Panc1 (cell line): ENCODE results near the gene UQCC2. TPM values are rescaled to one million over a fixed set of nuclear protein-coding genes. Genes with fewer than 3 reads are reported as not detected.

Experiments used
- ATAC-seq: fragments of 200-7000 bp; cut with Tn5 transposase; 2 replicates; pipeline ENCODE4 v1.9.1; 2020; ENCODE audit warnings: mild to moderate bottlenecking, moderate library complexity
- BruUV-seq: library from RNA; stranded (reverse); fragments of 400-500 nt; replicated peaks from 2 replicates; lab custom pipeline; 2021; lab: Mats Ljungman, UMichigan
- CTCF ChIA-PET: fragments of 300-600 bp; sonication (Branson Sonifier 250); formaldehyde crosslinking; loops from one replicate; lab custom pipeline; 2022; ENCODE audit warnings: antibody characterized with exemption; lab: Charles Lee
- POLR2A ChIA-PET: fragments of 300-600 bp; sonication (Branson Sonifier 250); formaldehyde crosslinking; loops from one replicate; lab custom pipeline; 2022; ENCODE audit warnings: antibody characterized with exemption; lab: Charles Lee
- DNase-seq: peaks from one replicate; pipeline ENCODE4 v3.0.0-alpha.2; 2010; ENCODE audit warnings: low read depth, low spot score
- H3K27ac ChIP-seq: 2 replicates; pipeline ENCODE4 v1.5.1; 2011; ENCODE audit warnings: mild to moderate bottlenecking, low read length, inconsistent platforms
- H3K27me3 ChIP-seq: fragments of 200-500 bp; sonication (Bioruptor generic); 2 replicates; pipeline ENCODE4 v1.6.0; 2014; ENCODE audit warnings: low read length, inconsistent platforms; ENCODE audit not compliant: control insufficient read depth, insufficient read depth
- H3K36me3 ChIP-seq: fragments of 200-500 bp; sonication (Bioruptor generic); 2 replicates; pipeline ENCODE4 v1.5.1; 2014; ENCODE audit warnings: inconsistent platforms, mild to moderate bottlenecking, low read length, moderate library complexity; ENCODE audit not compliant: control insufficient read depth, insufficient read depth
- H3K4me1 ChIP-seq: 2 replicates; pipeline ENCODE4 v1.5.1; 2011; ENCODE audit warnings: inconsistent platforms, mild to moderate bottlenecking, low read length, moderate library complexity; ENCODE audit not compliant: control insufficient read depth, insufficient read depth
- H3K4me3 ChIP-seq, 2 experiments: 2 replicates each; pipeline ENCODE4 v1.5.1; 2011 to 2012; ENCODE audit warnings: low read depth in 2 of 2, low read length in 2 of 2, mild to moderate bottlenecking in 2 of 2, inconsistent platforms in 1 of 2, moderate library complexity in 1 of 2
- H3K9me3 ChIP-seq: fragments of 200-500 bp; sonication (Bioruptor generic); 2 replicates; pipeline ENCODE4 v1.5.1; 2014; ENCODE audit warnings: low read depth, mild to moderate bottlenecking, inconsistent platforms, low read length, moderate library complexity; ENCODE audit not compliant: control insufficient read depth, insufficient read depth
- POLR2AphosphoS5 ChIP-seq: IDR thresholded peaks from 2 replicates; pipeline ENCODE4 v1.6.1; 2012; ENCODE audit warnings: mild to moderate bottlenecking, low read depth, low read length, moderate library complexity
- SIN3A ChIP-seq: IDR thresholded peaks from 2 replicates; pipeline ENCODE4 v1.6.1; 2012; ENCODE audit warnings: low read depth, mild to moderate bottlenecking, low read length, moderate library complexity, borderline replicate concordance; ENCODE audit not compliant: insufficient read depth
- TCF7L2 ChIP-seq: IDR thresholded peaks from 2 replicates; pipeline ENCODE4 v1.6.1; 2011; ENCODE audit warnings: mild to moderate bottlenecking, low read depth, low read length, inconsistent platforms
- in situ Hi-C: cut with HindIII; loops from 2 replicates; pipeline ENCODE4 v1.10.0; 2016; ENCODE audit warnings: low sequenced_read_pairs, low pct_unique_long_range_greater_than_20kb
- intact Hi-C: fragments of 100-400 bp; cut with micrococcal nuclease; formaldehyde crosslinking; loops from one replicate; pipeline ENCODE4 v1.10.0; 2022; ENCODE audit not compliant: unreplicated experiment
- total RNA-seq: library from RNA; stranded (reverse); gene quantifications from one replicate; pipeline ENCODE4 v1.2.1, GENCODE V29; 2021; ENCODE audit not compliant: unreplicated experiment
- TF ChIP-seq, protein P1 (sequence below): fragments of 450-650 bp; IDR thresholded peaks from 2 replicates; pipeline ENCODE4 v1.5.1; 2017; ENCODE audit warnings: mild to moderate bottlenecking
- TF ChIP-seq, protein P2 (sequence below), 2 experiments: IDR thresholded peaks; 2 replicates each; pipeline ENCODE4 v1.6.1; 2011 to 2012; ENCODE audit warnings: low read depth in 2 of 2, control low read depth in 1 of 2, low read length in 1 of 2, mild to moderate bottlenecking in 1 of 2, moderate library complexity in 1 of 2; ENCODE audit not compliant: insufficient read depth in 1 of 2

Gene UQCC2
- total RNA-seq, 1 experiment from 2014 or later: 135 TPM

DNA sequence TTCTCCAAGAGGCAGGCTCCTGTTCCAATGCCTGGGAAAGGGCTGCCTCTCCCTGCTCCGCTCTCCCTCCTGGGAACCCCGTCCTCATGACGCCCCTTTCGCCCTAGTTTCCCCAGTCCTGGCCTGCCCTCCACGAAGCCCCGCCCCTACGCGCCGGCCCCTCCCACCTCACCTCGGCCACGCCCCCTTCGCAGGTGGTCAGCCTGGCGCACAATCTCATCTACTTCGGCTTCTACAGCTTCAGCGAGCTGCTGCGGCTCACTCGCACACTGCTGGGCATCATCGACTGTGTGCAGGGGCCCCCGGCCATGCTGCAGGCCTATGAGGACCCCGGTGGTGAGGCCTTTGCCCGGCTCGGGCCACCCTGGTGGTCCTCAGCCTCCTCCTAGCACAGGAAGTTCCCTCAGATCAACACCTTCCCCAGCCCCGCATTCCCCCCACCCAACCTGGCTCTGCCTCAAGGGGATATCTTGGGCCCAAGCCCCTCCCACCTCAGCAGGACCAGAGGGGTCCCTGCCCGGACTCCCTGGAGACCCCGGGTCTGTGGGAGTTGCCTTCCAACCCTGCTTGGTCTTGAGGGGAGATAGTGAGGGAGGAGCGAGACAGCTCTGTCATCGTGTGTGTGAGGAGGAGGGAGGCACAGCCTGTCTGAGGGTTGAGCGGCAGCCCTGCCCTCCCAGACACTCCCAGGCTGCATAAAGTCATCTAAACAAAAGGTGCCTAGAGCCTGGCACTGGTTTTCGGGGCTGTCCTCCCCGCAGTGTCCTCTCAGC lies 40.3 kb downstream of the UQCC2 start:
- no peak for ATAC-seq
- BruUV-seq: no TSS peak
- TF ChIP-seq SIN3A: no peak
- TF ChIP-seq POLR2AphosphoS5: no peak
- no peak for TF ChIP-seq TCF7L2
- TF ChIP-seq, protein P1, sequence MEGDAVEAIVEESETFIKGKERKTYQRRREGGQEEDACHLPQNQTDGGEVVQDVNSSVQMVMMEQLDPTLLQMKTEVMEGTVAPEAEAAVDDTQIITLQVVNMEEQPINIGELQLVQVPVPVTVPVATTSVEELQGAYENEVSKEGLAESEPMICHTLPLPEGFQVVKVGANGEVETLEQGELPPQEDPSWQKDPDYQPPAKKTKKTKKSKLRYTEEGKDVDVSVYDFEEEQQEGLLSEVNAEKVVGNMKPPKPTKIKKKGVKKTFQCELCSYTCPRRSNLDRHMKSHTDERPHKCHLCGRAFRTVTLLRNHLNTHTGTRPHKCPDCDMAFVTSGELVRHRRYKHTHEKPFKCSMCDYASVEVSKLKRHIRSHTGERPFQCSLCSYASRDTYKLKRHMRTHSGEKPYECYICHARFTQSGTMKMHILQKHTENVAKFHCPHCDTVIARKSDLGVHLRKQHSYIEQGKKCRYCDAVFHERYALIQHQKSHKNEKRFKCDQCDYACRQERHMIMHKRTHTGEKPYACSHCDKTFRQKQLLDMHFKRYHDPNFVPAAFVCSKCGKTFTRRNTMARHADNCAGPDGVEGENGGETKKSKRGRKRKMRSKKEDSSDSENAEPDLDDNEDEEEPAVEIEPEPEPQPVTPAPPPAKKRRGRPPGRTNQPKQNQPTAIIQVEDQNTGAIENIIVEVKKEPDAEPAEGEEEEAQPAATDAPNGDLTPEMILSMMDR: no peak
- TF ChIP-seq, protein P2, sequence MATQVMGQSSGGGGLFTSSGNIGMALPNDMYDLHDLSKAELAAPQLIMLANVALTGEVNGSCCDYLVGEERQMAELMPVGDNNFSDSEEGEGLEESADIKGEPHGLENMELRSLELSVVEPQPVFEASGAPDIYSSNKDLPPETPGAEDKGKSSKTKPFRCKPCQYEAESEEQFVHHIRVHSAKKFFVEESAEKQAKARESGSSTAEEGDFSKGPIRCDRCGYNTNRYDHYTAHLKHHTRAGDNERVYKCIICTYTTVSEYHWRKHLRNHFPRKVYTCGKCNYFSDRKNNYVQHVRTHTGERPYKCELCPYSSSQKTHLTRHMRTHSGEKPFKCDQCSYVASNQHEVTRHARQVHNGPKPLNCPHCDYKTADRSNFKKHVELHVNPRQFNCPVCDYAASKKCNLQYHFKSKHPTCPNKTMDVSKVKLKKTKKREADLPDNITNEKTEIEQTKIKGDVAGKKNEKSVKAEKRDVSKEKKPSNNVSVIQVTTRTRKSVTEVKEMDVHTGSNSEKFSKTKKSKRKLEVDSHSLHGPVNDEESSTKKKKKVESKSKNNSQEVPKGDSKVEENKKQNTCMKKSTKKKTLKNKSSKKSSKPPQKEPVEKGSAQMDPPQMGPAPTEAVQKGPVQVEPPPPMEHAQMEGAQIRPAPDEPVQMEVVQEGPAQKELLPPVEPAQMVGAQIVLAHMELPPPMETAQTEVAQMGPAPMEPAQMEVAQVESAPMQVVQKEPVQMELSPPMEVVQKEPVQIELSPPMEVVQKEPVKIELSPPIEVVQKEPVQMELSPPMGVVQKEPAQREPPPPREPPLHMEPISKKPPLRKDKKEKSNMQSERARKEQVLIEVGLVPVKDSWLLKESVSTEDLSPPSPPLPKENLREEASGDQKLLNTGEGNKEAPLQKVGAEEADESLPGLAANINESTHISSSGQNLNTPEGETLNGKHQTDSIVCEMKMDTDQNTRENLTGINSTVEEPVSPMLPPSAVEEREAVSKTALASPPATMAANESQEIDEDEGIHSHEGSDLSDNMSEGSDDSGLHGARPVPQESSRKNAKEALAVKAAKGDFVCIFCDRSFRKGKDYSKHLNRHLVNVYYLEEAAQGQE (IDR thresholded peaks at IDR 0.05; ENCODE audit: insufficient read depth in 1 of 2, low read depth in 2 of 2, low read length in 1 of 2): no peak
- ChIA-PET POLR2A (interaction anchor here (0.6 kb wide), 1 partner anchor 81 kb away, joined by 7 read pairs; no protein-coding TSS in a partner anchor), CTCF (interaction anchor here (0.5 kb wide), 1 partner anchor 75 kb away, joined by 4 read pairs; no protein-coding TSS in a partner anchor)
- Histone ChIP-seq H3K4me3 (no peak overlapping the region), H3K36me3 (no peaks in the 10 kb centered on the region; the same call in none of the 2 replicates), H3K9me3 (no peaks in the 10 kb centered on the region), H3K27me3 (no peaks in the 10 kb centered on the region), H3K27ac (no peak overlapping the region), H3K4me1 (peaks cover 13% of the 10 kb centered on the region)
- intact Hi-C loops (no loop called here), in situ Hi-C loops (no loop called here)
- DNase-seq: no peak

DNA sequence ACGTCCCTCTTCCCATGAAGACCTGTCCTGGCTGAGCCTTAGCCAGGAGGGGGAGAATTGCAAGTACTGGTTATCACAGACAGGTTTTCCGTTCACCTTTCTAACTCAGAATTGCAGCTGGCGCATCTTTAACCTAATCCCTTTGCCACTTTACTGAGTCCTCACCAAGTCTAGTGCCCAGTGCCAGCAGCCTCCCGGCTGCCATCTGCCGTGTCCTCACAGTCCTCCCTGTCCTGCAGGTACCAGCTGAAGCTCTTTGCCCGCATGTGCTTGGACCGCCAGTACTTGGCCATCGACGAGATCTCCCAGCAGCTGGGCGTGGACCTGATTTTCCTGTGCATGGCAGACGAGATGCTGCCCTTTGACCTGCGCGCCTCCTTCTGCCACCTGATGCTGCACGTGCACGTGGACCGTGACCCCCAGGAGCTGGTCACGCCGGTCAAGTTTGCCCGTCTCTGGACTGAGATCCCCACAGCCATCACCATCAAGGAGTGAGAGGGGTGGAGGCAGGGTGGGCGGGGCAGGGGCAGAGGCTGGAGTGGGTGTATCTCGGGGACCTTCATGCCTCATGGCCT lies 41.3 kb downstream of the UQCC2 start:
- in situ Hi-C loops: no loop called here
- ATAC-seq (no peak), DNase-seq (no peak)
- no TSS peak for BruUV-seq
- TF ChIP-seq TCF7L2: no peak
- TF ChIP-seq SIN3A: no peak
- TF ChIP-seq, protein P2 (IDR thresholded peaks at IDR 0.05; ENCODE audit: insufficient read depth in 1 of 2, low read depth in 2 of 2, low read length in 1 of 2): no peak
- TF ChIP-seq, protein P1: no peak
- TF ChIP-seq POLR2AphosphoS5: no peak
- no peak overlapping the region for H3K4me3 ChIP-seq
- ChIA-PET POLR2A (no interaction called here), CTCF (interaction anchor here (0.5 kb wide), 1 partner anchor 74 kb away, joined by 4 read pairs; no protein-coding TSS in a partner anchor)
- intact Hi-C loops: no loop called here
- H3K4me1 ChIP-seq: peaks cover 13% of the 10 kb centered on the region
- H3K27ac ChIP-seq: no peak overlapping the region
- H3K27me3 ChIP-seq: no peaks in the 10 kb centered on the region
- no peaks in the 10 kb centered on the region for H3K9me3 ChIP-seq
- H3K36me3 ChIP-seq: no peaks in the 10 kb centered on the region; the same call in none of the 2 replicates
